Natural killer cell (primary cell): ENCODE results near the gene MACROD2. TPM values are rescaled to one million over a fixed set of nuclear protein-coding genes. Genes with fewer than 3 reads are reported as not detected.

ENCODE experiments used
- ATAC-seq, 3 donors: fragments of 150-1000 bp in 2 of 3; fragments of 200-7000 bp in 1 of 3; cut with Tn5 transposase; 1 replicate in 1 of 3; 2 replicates in 2 of 3; pipeline ENCODE4 v1.10.0; 2021; ENCODE audit warnings: mild to moderate bottlenecking in 2 of 3, moderate library complexity in 2 of 3
- DNase-seq, 2 donors: peaks; one replicate each; pipeline versions ENCODE4 v3.0.0 to v3.0.0-alpha.2; 2013 to 2021; ENCODE audit warnings: mixed read lengths in 1 of 2
- H3K27ac ChIP-seq: one replicate; pipeline ENCODE4 v1.5.1; 2013; ENCODE audit warnings: mild to moderate bottlenecking, low read length
- H3K27me3 ChIP-seq: one replicate; pipeline ENCODE4 v1.6.1; 2013; ENCODE audit warnings: low read length; ENCODE audit not compliant: control insufficient read depth, insufficient read depth
- H3K36me3 ChIP-seq: one replicate; pipeline ENCODE4 v1.6.1; 2013; ENCODE audit warnings: low read length; ENCODE audit not compliant: control insufficient read depth, insufficient read depth
- H3K4me1 ChIP-seq: one replicate; pipeline ENCODE4 v1.6.1; 2013; ENCODE audit warnings: low read length; ENCODE audit not compliant: control insufficient read depth, insufficient read depth
- H3K4me3 ChIP-seq: one replicate; pipeline ENCODE4 v1.5.1; 2013; ENCODE audit warnings: low read length
- H3K9me3 ChIP-seq: one replicate; pipeline ENCODE4 v1.6.1; 2013; ENCODE audit warnings: low read length; ENCODE audit not compliant: control insufficient read depth, insufficient read depth
- H3K27ac Mint-ChIP-seq, 2 donors: one replicate each; pipeline ENCODE4 v1.8.0; 2022; ENCODE audit warnings: mild to moderate bottlenecking in 2 of 2, mixed read lengths in 2 of 2, moderate library complexity in 1 of 2
- H3K27me3 Mint-ChIP-seq, 2 donors: one replicate each; pipeline ENCODE4 v1.8.0; 2022; ENCODE audit warnings: low read depth in 2 of 2, mixed read lengths in 2 of 2
- H3K36me3 Mint-ChIP-seq: one replicate; pipeline ENCODE4 v1.8.0; 2022; ENCODE audit warnings: mixed read lengths
- H3K4me1 Mint-ChIP-seq, 2 donors: one replicate each; pipeline ENCODE4 v1.8.0; 2022; ENCODE audit warnings: mixed read lengths in 2 of 2
- H3K4me3 Mint-ChIP-seq: one replicate; pipeline ENCODE4 v1.8.0; 2022; ENCODE audit warnings: mild to moderate bottlenecking, moderate library complexity, mixed read lengths
- H3K9me3 Mint-ChIP-seq, 2 donors: one replicate each; pipeline ENCODE4 v1.8.0; 2022; ENCODE audit warnings: mixed read lengths in 2 of 2
- WGBS: methylation state at CpG from one replicate; pipeline ENCODE4 v1.1.7; 2013; ENCODE audit warnings: missing lambda C conversion rate; ENCODE audit not compliant: insufficient coverage; 5-methylcytosine and 5-hydroxymethylcytosine counted together
- intact Hi-C: fragments of 100-400 bp; cut with micrococcal nuclease; formaldehyde crosslinking; loops from one replicate; pipeline ENCODE4 v1.14.2; 2022
- total RNA-seq, 4 donors: library from RNA; stranded (reverse); fragments of 120-200 nt in 1 of 4; gene quantifications; one replicate each; pipeline versions ENCODE4 v1.2.3 to v1.2.4, GENCODE V29; 2013 to 2022
- TF ChIP-seq, protein P1 (sequence below): fragments of 200-600 bp; IDR thresholded peaks from one replicate; pipeline ENCODE4 v1.8.0; 2022; ENCODE audit warnings: antibody characterized with exemption

Gene MACROD2
- total RNA-seq, 3 donors from 2014 or later (not counting 1 experiment from before 2014, with no cell fraction given): 0.19 to 0.88 TPM; not detected in 1

DNA sequence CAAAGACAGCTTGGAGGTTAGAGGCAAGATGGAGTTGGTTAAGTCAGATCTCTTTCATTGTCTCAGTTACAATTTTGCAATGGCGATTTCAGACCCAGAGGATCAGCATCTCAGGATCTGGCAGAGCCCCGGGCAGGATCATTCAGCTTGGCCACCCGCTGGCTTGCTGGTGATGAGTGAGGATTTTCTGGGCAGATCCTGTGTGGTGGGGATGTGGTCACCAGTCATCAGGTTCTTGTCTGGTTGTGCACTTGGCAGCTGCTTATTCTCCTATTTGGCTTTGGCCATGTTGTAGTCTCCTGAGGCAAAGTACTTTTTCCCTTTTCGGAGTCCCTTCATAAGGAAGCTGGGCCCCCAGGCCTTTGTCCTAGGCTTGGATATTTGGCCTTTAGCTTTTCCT, 1624.0 kb downstream of the MACROD2 start:
- DNase-seq: no peak
- H3K27ac Mint-ChIP-seq: no peak overlapping the region

DNA sequence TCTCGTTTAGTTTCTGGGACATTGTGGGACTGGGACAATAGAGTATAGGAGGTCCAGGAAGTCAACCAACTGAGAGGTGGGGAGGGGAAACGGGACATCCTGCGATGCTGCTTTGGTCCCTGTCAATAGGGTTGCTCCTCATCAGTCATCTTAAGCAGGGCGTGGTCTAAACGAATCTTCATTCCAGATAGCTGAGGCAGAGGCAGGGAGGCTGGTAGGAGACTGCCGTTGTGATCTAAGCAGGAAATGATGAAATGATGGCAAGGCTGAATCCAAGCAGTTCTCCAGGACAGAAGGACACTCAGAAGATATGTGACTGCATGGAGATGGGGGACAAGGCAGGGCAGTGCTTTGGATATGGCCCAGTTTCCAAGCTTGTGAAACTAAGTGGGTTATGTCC, 1624.5 kb downstream of the MACROD2 start:
- intact Hi-C loops: no loop called here
- no peaks in the 10 kb centered on the region for H3K27me3 ChIP-seq
- H3K4me1 Mint-ChIP-seq: no peaks in the 10 kb centered on the region
- no peaks in the 10 kb centered on the region for H3K27me3 Mint-ChIP-seq
- H3K36me3 Mint-ChIP-seq: no peaks in the 10 kb centered on the region
- no peak overlapping the region for H3K4me3 ChIP-seq
- ATAC-seq (no peak), DNase-seq (no peak)
- H3K9me3 ChIP-seq: no peaks in the 10 kb centered on the region
- H3K27ac Mint-ChIP-seq: no peak overlapping the region
- WGBS: 84% methylated on average over 6 of the region's 6 CpGs
- TF ChIP-seq, protein P1, sequence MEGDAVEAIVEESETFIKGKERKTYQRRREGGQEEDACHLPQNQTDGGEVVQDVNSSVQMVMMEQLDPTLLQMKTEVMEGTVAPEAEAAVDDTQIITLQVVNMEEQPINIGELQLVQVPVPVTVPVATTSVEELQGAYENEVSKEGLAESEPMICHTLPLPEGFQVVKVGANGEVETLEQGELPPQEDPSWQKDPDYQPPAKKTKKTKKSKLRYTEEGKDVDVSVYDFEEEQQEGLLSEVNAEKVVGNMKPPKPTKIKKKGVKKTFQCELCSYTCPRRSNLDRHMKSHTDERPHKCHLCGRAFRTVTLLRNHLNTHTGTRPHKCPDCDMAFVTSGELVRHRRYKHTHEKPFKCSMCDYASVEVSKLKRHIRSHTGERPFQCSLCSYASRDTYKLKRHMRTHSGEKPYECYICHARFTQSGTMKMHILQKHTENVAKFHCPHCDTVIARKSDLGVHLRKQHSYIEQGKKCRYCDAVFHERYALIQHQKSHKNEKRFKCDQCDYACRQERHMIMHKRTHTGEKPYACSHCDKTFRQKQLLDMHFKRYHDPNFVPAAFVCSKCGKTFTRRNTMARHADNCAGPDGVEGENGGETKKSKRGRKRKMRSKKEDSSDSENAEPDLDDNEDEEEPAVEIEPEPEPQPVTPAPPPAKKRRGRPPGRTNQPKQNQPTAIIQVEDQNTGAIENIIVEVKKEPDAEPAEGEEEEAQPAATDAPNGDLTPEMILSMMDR: no peak
- no peaks in the 10 kb centered on the region for H3K4me1 ChIP-seq
- no peak overlapping the region for H3K4me3 Mint-ChIP-seq
- H3K9me3 Mint-ChIP-seq: peaks cover 2 to 5% of the 10 kb centered on the region in 2 donors
- no peaks in the 10 kb centered on the region for H3K36me3 ChIP-seq
- no peak overlapping the region for H3K27ac ChIP-seq

More for the DNA sequence above, 1624.0 kb downstream of the MACROD2 start:
- peaks cover 2 to 5% of the 10 kb centered on the region in 2 donors for H3K9me3 Mint-ChIP-seq
- no peaks in the 10 kb centered on the region for H3K27me3 ChIP-seq
- no peaks in the 10 kb centered on the region for H3K36me3 Mint-ChIP-seq
- intact Hi-C loops: no loop called here
- TF ChIP-seq, protein P1: no peak
- H3K27ac ChIP-seq: no peak overlapping the region
- H3K9me3 ChIP-seq: no peaks in the 10 kb centered on the region
- no peak overlapping the region for H3K4me3 Mint-ChIP-seq
- no peaks in the 10 kb centered on the region for H3K4me1 ChIP-seq
- H3K4me1 Mint-ChIP-seq: no peaks in the 10 kb centered on the region
- WGBS: 91% methylated on average over 4 of the region's 4 CpGs
- H3K36me3 ChIP-seq: no peaks in the 10 kb centered on the region
- ATAC-seq: no peak
- no peak overlapping the region for H3K4me3 ChIP-seq
- no peaks in the 10 kb centered on the region for H3K27me3 Mint-ChIP-seq

DNA sequence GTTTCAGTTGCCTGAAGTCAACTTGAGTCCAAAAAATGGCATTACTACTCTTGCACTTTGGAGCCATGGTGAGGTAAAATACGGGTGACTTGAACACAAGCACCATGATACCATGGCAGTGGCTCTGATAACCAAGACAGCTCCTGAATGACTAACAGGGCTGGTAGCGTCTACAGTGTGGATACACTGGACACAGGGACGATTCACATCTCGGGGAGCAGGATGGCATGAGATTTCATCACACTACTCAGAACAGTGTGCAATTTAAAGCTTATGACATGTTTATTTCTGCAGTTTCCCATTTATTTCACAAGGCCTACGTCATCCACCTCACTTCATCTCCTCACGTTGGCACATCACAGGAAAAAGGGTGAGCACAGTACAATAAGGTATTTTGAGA, 1627.1 kb downstream of the MACROD2 start:
- no peaks in the 10 kb centered on the region for H3K36me3 ChIP-seq
- WGBS: 89% methylated on average over 4 of the region's 6 CpGs

DNA sequence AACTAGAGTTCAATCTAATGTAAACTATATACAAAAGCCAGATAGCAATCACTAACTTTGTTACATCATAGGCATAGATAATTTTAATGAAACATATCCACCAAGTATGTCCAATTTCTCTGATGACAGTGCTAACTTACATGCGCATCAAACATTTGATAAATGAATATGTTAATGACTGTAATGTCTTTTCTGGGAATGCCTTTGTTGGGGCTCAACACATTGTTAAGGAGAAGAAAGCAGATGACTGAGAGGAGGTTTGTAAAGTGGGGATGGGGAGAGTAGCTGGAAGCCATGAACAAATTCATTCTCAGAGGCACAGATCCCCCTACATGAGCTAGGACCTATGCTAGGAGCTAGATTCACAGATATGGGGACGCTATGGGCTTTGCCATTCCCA, 1627.9 kb downstream of the MACROD2 start:
- no peak overlapping the region for H3K4me3 Mint-ChIP-seq
- Histone ChIP-seq H3K4me1 (no peaks in the 10 kb centered on the region), H3K27ac (no peak overlapping the region), H3K27me3 (no peaks in the 10 kb centered on the region), H3K9me3 (no peaks in the 10 kb centered on the region), H3K36me3 (no peaks in the 10 kb centered on the region), H3K4me3 (no peak overlapping the region)
- H3K27me3 Mint-ChIP-seq: no peaks in the 10 kb centered on the region
- intact Hi-C loops: no loop called here
- no peaks in the 10 kb centered on the region for H3K36me3 Mint-ChIP-seq
- no peak for DNase-seq
- ATAC-seq: no peak
- H3K4me1 Mint-ChIP-seq: no peaks in the 10 kb centered on the region
- H3K27ac Mint-ChIP-seq: no peak overlapping the region
- TF ChIP-seq, protein P1: no peak
- 94% methylated on average over 2 of the region's 2 CpGs for WGBS
- H3K9me3 Mint-ChIP-seq: peaks cover 3 to 5% of the 10 kb centered on the region in 2 donors

More for the DNA sequence above, 1627.1 kb downstream of the MACROD2 start:
- no peak overlapping the region for H3K4me3 Mint-ChIP-seq
- H3K9me3 ChIP-seq: no peaks in the 10 kb centered on the region
- no peak overlapping the region for H3K27ac ChIP-seq
- no peaks in the 10 kb centered on the region for H3K27me3 Mint-ChIP-seq
- H3K36me3 Mint-ChIP-seq: no peaks in the 10 kb centered on the region
- DNase-seq (no peak), ATAC-seq (no peak)
- H3K9me3 Mint-ChIP-seq: peaks cover 3 to 7% of the 10 kb centered on the region in 2 donors
- TF ChIP-seq, protein P1: no peak
- H3K4me1 ChIP-seq: no peaks in the 10 kb centered on the region
- H3K27ac Mint-ChIP-seq: no peak overlapping the region
- no peaks in the 10 kb centered on the region for H3K4me1 Mint-ChIP-seq
- no peaks in the 10 kb centered on the region for H3K27me3 ChIP-seq
- H3K4me3 ChIP-seq: no peak overlapping the region
- intact Hi-C loops: no loop called here
